Central memory CD8-positive, alpha-beta T cell (primary cell): ENCODE measurements around the gene CTAGE15.
"Not testable (repeated sequence)": the region's sequence is repeated elsewhere in the genome, so short reads cannot be mapped to it uniquely, and the experiment has no call there.

Experiments used
- ATAC-seq: fragments of 150-1000 bp; cut with Tn5 transposase; replicated peaks from 2 replicates; pipeline ENCODE4 v1.10.0; 2022; ENCODE audit warnings: mild to moderate bottlenecking, moderate FRiP score, moderate number of reproducible peaks; ENCODE audit not compliant: poor library complexity, severe bottlenecking; ENCODE audit errors: extremely low read depth
- DNase-seq, 2 donors: peaks; one replicate each; pipeline ENCODE4 v3.0.0; 2021; ENCODE audit warnings: low spot score in 2 of 2
- H3K27ac Mint-ChIP-seq: one replicate; pipeline ENCODE4 v1.8.0; 2022; ENCODE audit warnings: low read depth, mild to moderate bottlenecking, moderate library complexity, mixed read lengths
- H3K27me3 Mint-ChIP-seq: one replicate; pipeline ENCODE4 v1.8.0; 2022; ENCODE audit warnings: mixed read lengths
- H3K36me3 Mint-ChIP-seq: one replicate; pipeline ENCODE4 v1.8.0; 2022; ENCODE audit warnings: mild to moderate bottlenecking, moderate library complexity, mixed read lengths; ENCODE audit not compliant: insufficient read depth
- H3K4me1 Mint-ChIP-seq: one replicate; pipeline ENCODE4 v1.8.0; 2022; ENCODE audit warnings: mixed read lengths
- H3K4me3 Mint-ChIP-seq: one replicate; pipeline ENCODE4 v1.8.0; 2022; ENCODE audit warnings: mild to moderate bottlenecking, moderate library complexity, mixed read lengths
- H3K9me3 Mint-ChIP-seq: one replicate; pipeline ENCODE4 v1.8.0; 2022; ENCODE audit warnings: mixed read lengths

The CTAGE15 gene

DNA sequence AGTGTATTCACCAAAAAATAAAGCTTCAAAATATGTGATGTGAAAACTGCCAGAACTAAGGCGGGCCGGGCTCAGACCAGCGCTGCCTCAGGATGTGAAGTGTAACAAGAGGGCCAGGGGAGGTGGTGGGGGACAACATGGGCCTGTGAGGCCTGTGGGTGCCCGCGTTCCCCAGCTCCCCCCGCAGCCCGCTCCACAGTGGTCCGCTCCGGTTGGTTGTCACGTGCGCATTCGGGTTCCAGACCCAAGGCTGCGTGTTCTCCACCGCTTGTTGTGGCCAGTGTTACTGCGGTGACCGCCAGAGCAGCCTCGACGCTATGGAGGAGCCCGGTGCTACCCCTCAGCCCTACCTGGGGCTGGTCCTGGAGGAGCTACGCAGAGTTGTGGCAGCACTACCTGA, at the start of gene CTAGE15:
Gene CTAGE15, plus strand, starts transcription at position 301 of the 400 bp plus-strand sequence. Its CDS starts 17 bp downstream, at position 318.
- DNase-seq, H3K9me3 Mint-ChIP-seq, H3K27me3 Mint-ChIP-seq, ATAC-seq, H3K27ac Mint-ChIP-seq, H3K4me1 Mint-ChIP-seq, H3K4me3 Mint-ChIP-seq, H3K36me3 Mint-ChIP-seq: not testable (repeated sequence)

- H3K27me3 Mint-ChIP-seq: peaks cover 29% of the 10 kb centered on the region
- not testable (repeated sequence) for H3K9me3 Mint-ChIP-seq, H3K27ac Mint-ChIP-seq, DNase-seq, H3K4me1 Mint-ChIP-seq, H3K4me3 Mint-ChIP-seq, ATAC-seq, H3K36me3 Mint-ChIP-seq
Observed at GRCh38 chr7:143522309-143522916, 49.2 kb upstream of the CTAGE15 start.

GRCh38 chr7:143531169-143531926, 40.3 kb upstream of the CTAGE15 start:
- H3K27me3 Mint-ChIP-seq, ATAC-seq, H3K4me3 Mint-ChIP-seq: not testable (repeated sequence)

GRCh38 chr7:143531932-143532331, 39.7 kb upstream of the CTAGE15 start:
- H3K27ac Mint-ChIP-seq, ATAC-seq, H3K4me3 Mint-ChIP-seq, H3K36me3 Mint-ChIP-seq, H3K27me3 Mint-ChIP-seq, H3K4me1 Mint-ChIP-seq, DNase-seq, H3K9me3 Mint-ChIP-seq: not testable (repeated sequence)

More at GRCh38 chr7:143531169-143531926, 40.3 kb upstream of the CTAGE15 start:
- H3K9me3 Mint-ChIP-seq, H3K4me1 Mint-ChIP-seq, H3K27ac Mint-ChIP-seq, H3K36me3 Mint-ChIP-seq, DNase-seq: not testable (repeated sequence)

DNA sequence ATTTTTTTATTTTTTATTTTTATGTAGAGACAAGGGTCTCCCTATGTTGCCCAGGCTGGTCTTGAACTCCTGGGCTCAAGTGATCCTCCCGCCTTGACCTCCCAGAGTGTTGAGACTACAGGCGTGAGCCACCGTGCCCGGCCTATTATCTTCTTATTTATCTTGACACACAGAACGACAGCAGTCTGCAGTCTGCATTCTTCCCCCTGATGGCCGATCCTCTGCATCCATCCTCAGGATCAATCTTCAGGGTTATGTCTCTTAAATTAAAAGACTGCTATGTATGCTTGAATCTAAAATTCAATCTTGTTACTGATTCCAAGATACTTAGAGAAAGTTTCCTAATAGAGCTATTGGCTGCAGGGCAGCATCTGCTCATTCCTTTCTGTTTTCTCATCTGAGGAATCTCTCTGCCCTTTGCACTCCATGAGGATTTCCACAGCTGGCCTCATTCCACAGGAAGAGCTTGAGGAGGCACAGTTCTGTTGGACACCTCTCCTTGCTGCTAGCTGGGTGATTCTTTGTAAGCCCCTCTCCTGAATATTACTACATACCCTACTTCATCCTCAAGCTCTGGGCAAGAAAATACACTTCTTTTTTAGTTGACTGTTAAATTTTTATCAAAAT, 38.3 kb upstream of the CTAGE15 start:
- ATAC-seq, H3K27me3 Mint-ChIP-seq, DNase-seq, H3K9me3 Mint-ChIP-seq, H3K4me1 Mint-ChIP-seq, H3K27ac Mint-ChIP-seq, H3K4me3 Mint-ChIP-seq, H3K36me3 Mint-ChIP-seq: not testable (repeated sequence)

- not testable (repeated sequence) for H3K36me3 Mint-ChIP-seq, H3K4me3 Mint-ChIP-seq, H3K4me1 Mint-ChIP-seq, H3K9me3 Mint-ChIP-seq, ATAC-seq, H3K27me3 Mint-ChIP-seq, H3K27ac Mint-ChIP-seq, DNase-seq
Observed at GRCh38 chr7:143536443-143536842, 35.2 kb upstream of the CTAGE15 start.

DNA sequence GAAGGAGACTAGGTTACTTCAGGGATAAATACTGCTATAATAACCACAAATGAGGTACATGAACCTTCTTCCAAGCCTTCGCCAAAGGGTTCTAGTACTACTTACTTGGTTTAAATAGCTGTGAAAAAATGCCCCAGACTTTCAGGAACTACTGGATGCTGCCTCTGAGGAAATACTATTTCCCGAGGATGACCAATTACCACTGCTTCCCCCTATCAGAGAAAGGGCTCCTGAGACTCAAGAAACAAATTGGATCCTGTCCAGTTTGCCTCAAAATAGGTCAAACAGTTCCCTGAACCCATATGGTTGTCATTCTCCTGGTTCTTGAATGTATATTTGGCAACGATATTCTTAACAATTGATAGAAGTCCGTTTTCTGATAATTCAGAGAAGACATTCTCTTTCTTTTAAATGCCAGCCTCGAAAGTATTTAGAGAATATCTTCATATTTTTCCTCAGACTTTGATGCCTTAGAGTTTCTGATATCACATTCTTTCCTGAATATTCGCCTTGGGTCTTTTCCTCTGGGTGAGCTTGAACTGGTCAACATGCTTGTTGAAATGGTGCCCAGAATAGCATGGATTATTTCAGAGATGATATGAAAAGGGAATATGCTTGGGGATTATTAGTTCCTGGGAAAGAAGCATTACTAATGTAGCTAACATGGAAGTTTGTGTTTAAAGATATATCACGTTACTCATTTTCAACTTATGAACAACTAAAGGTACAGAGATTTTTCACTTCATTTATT, 28.1 kb upstream of the CTAGE15 start:
- not testable (repeated sequence) for H3K4me3 Mint-ChIP-seq, ATAC-seq, H3K4me1 Mint-ChIP-seq, H3K27ac Mint-ChIP-seq, H3K27me3 Mint-ChIP-seq, H3K36me3 Mint-ChIP-seq, DNase-seq, H3K9me3 Mint-ChIP-seq

- ATAC-seq, H3K27me3 Mint-ChIP-seq, H3K4me1 Mint-ChIP-seq, H3K9me3 Mint-ChIP-seq, DNase-seq, H3K36me3 Mint-ChIP-seq, H3K4me3 Mint-ChIP-seq, H3K27ac Mint-ChIP-seq: not testable (repeated sequence)
Observed at GRCh38 chr7:143555968-143556367, 15.6 kb upstream of the CTAGE15 start.

DNA sequence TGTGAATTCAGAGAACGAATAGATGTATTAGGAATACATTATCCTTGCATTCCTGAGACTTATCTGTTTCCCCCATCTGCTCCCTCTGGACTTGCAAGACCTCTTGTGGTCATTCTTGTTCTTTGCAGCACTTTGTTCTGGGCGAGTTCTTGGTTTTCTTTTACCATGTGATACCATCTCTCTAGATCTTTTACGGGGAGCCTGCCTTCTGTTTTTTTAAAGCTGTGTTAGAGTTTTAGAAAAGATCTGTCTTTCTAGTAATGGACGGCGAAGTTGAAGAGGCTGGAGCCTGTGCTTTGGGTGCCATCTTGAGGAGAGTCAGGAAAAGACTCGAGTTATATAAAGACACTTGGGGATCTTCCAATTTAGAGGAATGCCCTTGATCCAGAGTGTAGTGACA, 8.3 kb upstream of the CTAGE15 start:
- not testable (repeated sequence) for DNase-seq, H3K36me3 Mint-ChIP-seq, H3K4me3 Mint-ChIP-seq, H3K4me1 Mint-ChIP-seq, H3K27me3 Mint-ChIP-seq, H3K27ac Mint-ChIP-seq, ATAC-seq, H3K9me3 Mint-ChIP-seq

DNA sequence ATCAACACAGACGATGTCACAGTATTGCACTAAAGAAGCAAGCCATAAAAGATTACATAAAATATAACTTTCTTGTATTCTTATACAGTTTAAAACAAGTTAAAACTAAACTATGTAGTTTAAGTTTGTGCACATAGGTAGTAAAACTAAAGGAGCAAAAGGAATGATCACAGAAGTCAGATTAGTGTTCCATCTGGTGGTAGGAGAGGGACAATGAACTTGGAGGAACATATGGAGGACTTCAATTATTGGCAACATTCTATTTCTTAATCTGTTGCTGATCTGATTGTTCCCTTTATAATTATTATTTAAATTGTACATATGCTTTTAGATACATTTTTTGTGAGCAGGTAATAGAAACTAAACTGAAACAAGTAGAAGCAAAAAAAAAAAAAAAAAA, 5.6 kb upstream of the CTAGE15 start:
- H3K4me3 Mint-ChIP-seq, ATAC-seq, H3K36me3 Mint-ChIP-seq, H3K4me1 Mint-ChIP-seq, H3K9me3 Mint-ChIP-seq, DNase-seq, H3K27ac Mint-ChIP-seq, H3K27me3 Mint-ChIP-seq: not testable (repeated sequence)

DNA sequence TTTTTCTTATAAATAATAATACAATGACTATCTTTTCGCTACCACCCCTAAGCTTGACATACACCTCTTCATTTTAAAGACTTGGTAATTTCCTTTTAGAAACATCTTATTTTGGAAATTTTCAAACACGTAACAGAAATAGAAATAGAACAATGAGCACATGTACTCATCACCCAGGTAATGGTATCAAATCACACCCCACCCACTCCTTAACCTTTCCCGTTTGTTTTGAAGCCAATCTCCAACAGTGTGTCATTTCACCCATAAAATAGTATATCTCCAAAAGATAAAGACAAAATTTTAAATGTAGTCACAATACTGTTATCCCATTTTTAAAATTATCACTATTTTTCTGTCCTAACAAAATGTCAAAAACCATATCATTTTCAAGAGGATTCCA, 16.6 kb downstream of the CTAGE15 start:
- not testable (repeated sequence) for ATAC-seq, DNase-seq, H3K36me3 Mint-ChIP-seq, H3K27ac Mint-ChIP-seq, H3K9me3 Mint-ChIP-seq, H3K4me3 Mint-ChIP-seq, H3K4me1 Mint-ChIP-seq, H3K27me3 Mint-ChIP-seq

DNA sequence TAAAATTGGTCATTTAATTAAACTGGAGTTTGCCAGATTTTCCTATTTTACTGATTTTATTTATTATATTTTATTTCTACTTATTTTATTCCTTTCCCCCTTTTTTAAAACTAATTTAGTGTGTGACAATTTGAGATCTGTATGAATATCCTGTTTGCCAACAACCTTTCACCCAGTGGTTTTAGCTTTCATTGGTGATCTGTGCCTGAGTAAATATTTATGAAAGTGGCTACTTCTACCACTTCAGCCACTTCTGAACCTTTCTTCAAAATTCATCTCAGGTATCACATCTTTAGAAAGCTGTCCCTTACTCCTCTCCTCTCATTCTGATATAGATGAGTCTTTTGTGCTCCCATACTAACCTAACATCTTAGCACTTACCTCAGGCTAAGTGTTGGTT, 18.3 kb downstream of the CTAGE15 start:
- H3K9me3 Mint-ChIP-seq, H3K36me3 Mint-ChIP-seq, DNase-seq, H3K4me1 Mint-ChIP-seq, H3K4me3 Mint-ChIP-seq, H3K27ac Mint-ChIP-seq, H3K27me3 Mint-ChIP-seq, ATAC-seq: not testable (repeated sequence)
